ENCODE results near the gene ARHGEF26.
A peak's percentile ranks its signal among the peaks of the same experiment; 100 is the strongest.

ARHGEF26 gene

GRCh38 chr3:154105218-154105975 is 15.8 kb upstream of the ARHGEF26 start:
- H3K27ac ChIP-seq, result no peak overlapping the region
- no peak for TF ChIP-seq CTCF (IDR thresholded peaks at IDR 0.05)
- no peak for TF ChIP-seq ZFX (IDR thresholded peaks at IDR 0.05; ENCODE audit: borderline replicate concordance)

GRCh38 chr3:154111365-154111935 is 9.7 kb upstream of the ARHGEF26 start:
- TF ChIP-seq ZFX (IDR thresholded peaks at IDR 0.05; ENCODE audit: borderline replicate concordance) (no peak), CTCF (IDR thresholded peaks at IDR 0.05) (no peak)

GRCh38 chr3:154112146-154112852 is 8.9 kb upstream of the ARHGEF26 start:
- no peak overlapping the region for H3K27ac ChIP-seq
- TF ChIP-seq ZFX (IDR thresholded peaks at IDR 0.05; ENCODE audit: borderline replicate concordance) (no peak), CTCF (IDR thresholded peaks at IDR 0.05) (no peak)

More at GRCh38 chr3:154111365-154111935, 9.7 kb upstream of the ARHGEF26 start:
- H3K27ac ChIP-seq, result no peak overlapping the region

- H3K27ac ChIP-seq, result no peak overlapping the region
- no peak for TF ChIP-seq CTCF (IDR thresholded peaks at IDR 0.05)
- no peak for TF ChIP-seq ZFX (IDR thresholded peaks at IDR 0.05; ENCODE audit: borderline replicate concordance)
These were observed 7.6 kb upstream of the ARHGEF26 start for GRCh38 chr3:154113609-154114008.

GRCh38 chr3:154115332-154115731 is 5.9 kb upstream of the ARHGEF26 start:
- no peak for TF ChIP-seq CTCF (IDR thresholded peaks at IDR 0.05)
- TF ChIP-seq ZFX (IDR thresholded peaks at IDR 0.05; ENCODE audit: borderline replicate concordance), result no peak
- H3K27ac ChIP-seq, result no peak overlapping the region

GRCh38 chr3:154119951-154120350 is 1.2 kb upstream of the ARHGEF26 start:
- peak overlapping the region; percentile 75 for H3K27ac ChIP-seq
- no peak for TF ChIP-seq ZFX (IDR thresholded peaks at IDR 0.05; ENCODE audit: borderline replicate concordance)
- TF ChIP-seq CTCF (IDR thresholded peaks at IDR 0.05), result no peak
